Breast epithelium (tissue), 3 donors: Measurements from ENCODE around the gene TMEM132D.

Source experiments
- CTCF ChIP-seq, 3 donors: fragments of 450-650 bp; IDR thresholded peaks; one replicate each; pipeline ENCODE4 v1.5.1; 2016 to 2017; ENCODE audit warnings: antibody characterized with exemption in 3 of 3, mild to moderate bottlenecking in 3 of 3, moderate library complexity in 3 of 3
- POLR2A ChIP-seq: fragments of 450-650 bp; IDR thresholded peaks from one replicate; pipeline ENCODE4 v1.6.1; 2016; ENCODE audit warnings: antibody characterized with exemption, mild to moderate bottlenecking, moderate library complexity
- POLR2AphosphoS5 ChIP-seq, 3 donors: sonication (generic); formaldehyde crosslinking; IDR thresholded peaks; one replicate each; pipeline ENCODE4 v1.6.1; 2017; ENCODE audit warnings: antibody characterized with exemption in 3 of 3

DNA sequence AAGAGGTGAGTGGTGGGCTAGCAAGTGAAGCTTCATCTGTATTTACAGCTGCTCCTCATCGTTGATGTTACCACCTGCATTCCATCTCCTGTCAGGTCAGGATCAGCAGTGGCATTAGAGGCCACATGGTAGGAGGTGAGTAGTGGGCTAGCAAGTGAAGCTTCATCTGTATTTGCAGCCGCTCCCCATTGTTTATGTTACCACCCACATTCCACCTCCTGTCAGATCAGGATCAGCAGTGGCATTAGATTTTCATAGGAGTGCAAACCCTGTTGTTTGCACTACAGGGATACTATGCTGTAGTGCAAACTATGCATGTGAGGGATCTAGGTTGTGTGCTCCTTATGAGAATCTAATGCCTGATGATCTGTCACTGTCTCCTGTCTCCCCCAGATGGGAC, 531.5 kb downstream of the TMEM132D start:
- no peak for TF ChIP-seq POLR2A
- no peak for TF ChIP-seq POLR2AphosphoS5 (IDR thresholded peaks at IDR 0.05)
- no peak for TF ChIP-seq CTCF (IDR thresholded peaks at IDR 0.05)
